ENCODE results near the gene DSCAML1.
"Not testable (repeated sequence)": the region's sequence is repeated elsewhere in the genome, so short reads cannot be mapped to it uniquely, and the experiment has no call there.

DSCAML1 gene

GRCh38 chr11:117421041-117421440 lies 376.0 kb downstream of the DSCAML1 start:
- no peak for DNase-seq

- DNase-seq: no peak
Measured at GRCh38 chr11:117420598-117420997, 376.4 kb downstream of the DSCAML1 start.

GRCh38 chr11:117420143-117420485 lies 376.9 kb downstream of the DSCAML1 start:
- no peak for DNase-seq

GRCh38 chr11:117419482-117420142 lies 377.4 kb downstream of the DSCAML1 start:
- DNase-seq: no peak

GRCh38 chr11:117418737-117419481 lies 378.1 kb downstream of the DSCAML1 start:
- no peak for DNase-seq

- no peak for DNase-seq
Measured at GRCh38 chr11:117417856-117418255, 379.2 kb downstream of the DSCAML1 start.

- no peak for DNase-seq
Measured at GRCh38 chr11:117417342-117417741, 379.7 kb downstream of the DSCAML1 start.

GRCh38 chr11:117415358-117415896 lies 381.6 kb downstream of the DSCAML1 start:
- DNase-seq: no peak

GRCh38 chr11:117414724-117415123 lies 382.3 kb downstream of the DSCAML1 start:
- no peak for DNase-seq

- DNase-seq: no peak
Measured at GRCh38 chr11:117413616-117414015, 383.4 kb downstream of the DSCAML1 start.

GRCh38 chr11:117412653-117413275 lies 384.3 kb downstream of the DSCAML1 start:
- no peak for DNase-seq

GRCh38 chr11:117412176-117412575 lies 384.8 kb downstream of the DSCAML1 start:
- DNase-seq: no peak

- DNase-seq: no peak
Measured at GRCh38 chr11:117411736-117412135, 385.3 kb downstream of the DSCAML1 start.

- no peak for DNase-seq
Measured at GRCh38 chr11:117410861-117411710, 385.9 kb downstream of the DSCAML1 start.

GRCh38 chr11:117410238-117410637 lies 386.8 kb downstream of the DSCAML1 start:
- no peak for DNase-seq

- no peak for DNase-seq
Measured at GRCh38 chr11:117409511-117409910, 387.5 kb downstream of the DSCAML1 start.

- DNase-seq: no peak
Measured at GRCh38 chr11:117408356-117408755, 388.7 kb downstream of the DSCAML1 start.

- DNase-seq: no peak
Measured at GRCh38 chr11:117407016-117407415, 390.0 kb downstream of the DSCAML1 start.

- not testable (repeated sequence) for DNase-seq
Measured at GRCh38 chr11:117405898-117406297, 391.1 kb downstream of the DSCAML1 start.

- DNase-seq: not testable (repeated sequence)
Measured at GRCh38 chr11:117399100-117399840, 397.7 kb downstream of the DSCAML1 start.

- DNase-seq: not testable (repeated sequence)
Measured at GRCh38 chr11:117398618-117399017, 398.4 kb downstream of the DSCAML1 start.

- DNase-seq: no peak
Measured at GRCh38 chr11:117396970-117397369, 400.0 kb downstream of the DSCAML1 start.

Data from C1 segment of cervical spinal cord (tissue), 14 donors.